Natural killer cell (primary cell): ENCODE data around the gene NR3C2. TPM values are rescaled to one million over a fixed set of nuclear protein-coding genes. Genes with fewer than 3 reads are reported as not detected.

Experiments
- ATAC-seq, 3 donors: fragments of 150-1000 bp in 2 of 3; fragments of 200-7000 bp in 1 of 3; cut with Tn5 transposase; 1 replicate in 1 of 3; 2 replicates in 2 of 3; pipeline ENCODE4 v1.10.0; 2021; ENCODE audit warnings: mild to moderate bottlenecking in 2 of 3, moderate library complexity in 2 of 3
- DNase-seq, 2 donors: peaks; one replicate each; pipeline versions ENCODE4 v3.0.0 to v3.0.0-alpha.2; 2013 to 2021; ENCODE audit warnings: mixed read lengths in 1 of 2
- H3K27ac ChIP-seq: one replicate; pipeline ENCODE4 v1.5.1; 2013; ENCODE audit warnings: mild to moderate bottlenecking, low read length
- H3K27me3 ChIP-seq: one replicate; pipeline ENCODE4 v1.6.1; 2013; ENCODE audit warnings: low read length; ENCODE audit not compliant: control insufficient read depth, insufficient read depth
- H3K36me3 ChIP-seq: one replicate; pipeline ENCODE4 v1.6.1; 2013; ENCODE audit warnings: low read length; ENCODE audit not compliant: control insufficient read depth, insufficient read depth
- H3K4me1 ChIP-seq: one replicate; pipeline ENCODE4 v1.6.1; 2013; ENCODE audit warnings: low read length; ENCODE audit not compliant: control insufficient read depth, insufficient read depth
- H3K4me3 ChIP-seq: one replicate; pipeline ENCODE4 v1.5.1; 2013; ENCODE audit warnings: low read length
- H3K9me3 ChIP-seq: one replicate; pipeline ENCODE4 v1.6.1; 2013; ENCODE audit warnings: low read length; ENCODE audit not compliant: control insufficient read depth, insufficient read depth
- H3K27ac Mint-ChIP-seq, 2 donors: one replicate each; pipeline ENCODE4 v1.8.0; 2022; ENCODE audit warnings: mild to moderate bottlenecking in 2 of 2, mixed read lengths in 2 of 2, moderate library complexity in 1 of 2
- H3K27me3 Mint-ChIP-seq, 2 donors: one replicate each; pipeline ENCODE4 v1.8.0; 2022; ENCODE audit warnings: low read depth in 2 of 2, mixed read lengths in 2 of 2
- H3K36me3 Mint-ChIP-seq: one replicate; pipeline ENCODE4 v1.8.0; 2022; ENCODE audit warnings: mixed read lengths
- H3K4me1 Mint-ChIP-seq, 2 donors: one replicate each; pipeline ENCODE4 v1.8.0; 2022; ENCODE audit warnings: mixed read lengths in 2 of 2
- H3K4me3 Mint-ChIP-seq: one replicate; pipeline ENCODE4 v1.8.0; 2022; ENCODE audit warnings: mild to moderate bottlenecking, moderate library complexity, mixed read lengths
- H3K9me3 Mint-ChIP-seq, 2 donors: one replicate each; pipeline ENCODE4 v1.8.0; 2022; ENCODE audit warnings: mixed read lengths in 2 of 2
- WGBS: methylation state at CpG from one replicate; pipeline ENCODE4 v1.1.7; 2013; ENCODE audit warnings: missing lambda C conversion rate; ENCODE audit not compliant: insufficient coverage; 5-methylcytosine and 5-hydroxymethylcytosine counted together
- intact Hi-C: fragments of 100-400 bp; cut with micrococcal nuclease; formaldehyde crosslinking; loops from one replicate; pipeline ENCODE4 v1.14.2; 2022
- total RNA-seq, 4 donors: library from RNA; stranded (reverse); fragments of 120-200 nt in 1 of 4; gene quantifications; one replicate each; pipeline versions ENCODE4 v1.2.3 to v1.2.4, GENCODE V29; 2013 to 2022
- TF ChIP-seq, protein P1 (sequence below): fragments of 200-600 bp; IDR thresholded peaks from one replicate; pipeline ENCODE4 v1.8.0; 2022; ENCODE audit warnings: antibody characterized with exemption

NR3C2 gene
- total RNA-seq, 3 donors from 2014 or later (not counting 1 experiment from before 2014, with no cell fraction given) = 4.2 to 8.6 (median 6.3) TPM

DNA sequence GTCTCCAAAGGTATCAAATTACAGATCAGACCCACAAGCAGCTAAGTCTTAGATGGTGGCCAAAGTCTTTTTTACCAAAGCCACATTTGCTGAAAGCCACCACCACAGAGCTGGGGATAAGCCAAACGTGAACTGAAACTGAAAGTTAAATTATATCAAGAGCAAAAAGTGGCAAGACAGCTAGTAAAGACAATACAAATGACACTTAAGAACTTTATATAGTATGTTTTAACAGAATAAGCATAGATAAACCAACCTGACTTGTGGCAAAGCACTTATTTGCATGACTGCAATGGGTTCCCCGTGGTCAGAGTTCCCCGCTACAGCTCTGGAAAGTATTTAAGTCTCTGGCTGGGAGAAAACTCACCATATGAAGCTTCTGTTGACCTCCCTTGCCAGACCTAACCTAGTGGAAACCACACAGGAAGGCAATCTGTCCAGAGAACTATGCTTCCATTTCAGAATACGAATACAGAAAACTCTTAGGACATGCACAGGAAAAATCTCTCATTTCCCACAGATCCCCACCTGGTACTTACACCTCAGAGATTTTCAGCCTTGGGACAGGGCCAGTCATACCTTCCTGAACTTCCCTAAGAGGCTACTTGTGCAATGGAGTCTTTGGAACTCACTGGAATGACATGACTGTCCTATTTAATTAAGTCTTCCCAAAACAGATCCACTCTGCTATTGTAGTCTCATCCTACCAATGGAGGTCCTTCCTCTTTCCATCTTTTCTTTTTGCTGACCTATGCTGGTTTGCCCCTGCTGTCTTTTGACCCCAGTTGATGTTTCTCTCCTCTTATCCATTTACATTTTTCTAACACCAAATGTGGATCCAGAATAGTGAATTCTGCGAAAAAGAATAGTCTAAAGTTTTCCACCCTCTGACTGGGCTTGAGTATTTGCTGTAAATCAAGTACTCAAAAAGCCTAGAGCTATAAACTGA lies 225.1 kb downstream of the NR3C2 start:
- peaks cover 14% of the 10 kb centered on the region for H3K4me1 ChIP-seq
- H3K4me3 Mint-ChIP-seq = peak overlapping the region; percentile 76
- H3K27ac Mint-ChIP-seq = peak overlapping the region; percentile 76 to 80
- H3K27me3 ChIP-seq = no peaks in the 10 kb centered on the region
- no peaks in the 10 kb centered on the region for H3K9me3 ChIP-seq
- H3K27ac ChIP-seq = peak overlapping the region; percentile 67
- intact Hi-C loops = no loop called here
- no peaks in the 10 kb centered on the region for H3K36me3 Mint-ChIP-seq
- TF ChIP-seq, protein P1, sequence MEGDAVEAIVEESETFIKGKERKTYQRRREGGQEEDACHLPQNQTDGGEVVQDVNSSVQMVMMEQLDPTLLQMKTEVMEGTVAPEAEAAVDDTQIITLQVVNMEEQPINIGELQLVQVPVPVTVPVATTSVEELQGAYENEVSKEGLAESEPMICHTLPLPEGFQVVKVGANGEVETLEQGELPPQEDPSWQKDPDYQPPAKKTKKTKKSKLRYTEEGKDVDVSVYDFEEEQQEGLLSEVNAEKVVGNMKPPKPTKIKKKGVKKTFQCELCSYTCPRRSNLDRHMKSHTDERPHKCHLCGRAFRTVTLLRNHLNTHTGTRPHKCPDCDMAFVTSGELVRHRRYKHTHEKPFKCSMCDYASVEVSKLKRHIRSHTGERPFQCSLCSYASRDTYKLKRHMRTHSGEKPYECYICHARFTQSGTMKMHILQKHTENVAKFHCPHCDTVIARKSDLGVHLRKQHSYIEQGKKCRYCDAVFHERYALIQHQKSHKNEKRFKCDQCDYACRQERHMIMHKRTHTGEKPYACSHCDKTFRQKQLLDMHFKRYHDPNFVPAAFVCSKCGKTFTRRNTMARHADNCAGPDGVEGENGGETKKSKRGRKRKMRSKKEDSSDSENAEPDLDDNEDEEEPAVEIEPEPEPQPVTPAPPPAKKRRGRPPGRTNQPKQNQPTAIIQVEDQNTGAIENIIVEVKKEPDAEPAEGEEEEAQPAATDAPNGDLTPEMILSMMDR = no peak
- H3K27me3 Mint-ChIP-seq = no peaks in the 10 kb centered on the region
- H3K36me3 ChIP-seq = no peaks in the 10 kb centered on the region
- peak in 1 of 2 donors; percentile 60 for DNase-seq
- peak; percentile 72 to 88 (median 78) for ATAC-seq
- 23% methylated on average over 4 of the region's 5 CpGs for WGBS
- H3K9me3 Mint-ChIP-seq = peaks cover 0 to 2% of the 10 kb centered on the region in 2 donors
- peaks cover 25% of the 10 kb centered on the region in 2 donors for H3K4me1 Mint-ChIP-seq
- H3K4me3 ChIP-seq = peak overlapping the region; percentile 29

DNA sequence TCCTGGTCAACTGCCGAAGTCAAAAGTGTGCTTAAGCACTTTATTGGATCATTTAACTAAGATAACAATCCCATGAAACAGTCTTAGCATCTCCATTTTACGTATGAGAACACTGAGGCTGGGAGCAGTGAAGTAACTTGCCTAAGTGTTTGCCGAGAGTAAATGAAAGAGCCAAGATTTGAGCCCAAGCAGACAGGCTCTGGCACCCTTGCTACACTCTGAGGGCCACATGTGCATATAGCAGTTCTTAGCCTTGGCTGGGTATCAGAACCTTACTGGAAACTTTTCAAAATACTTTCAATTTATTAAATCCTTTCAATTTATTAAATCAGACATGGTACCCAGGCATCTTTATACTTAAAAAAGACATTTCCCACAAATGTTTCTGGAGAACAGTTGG lies 225.9 kb downstream of the NR3C2 start:
- H3K27me3 ChIP-seq = no peaks in the 10 kb centered on the region
- intact Hi-C loops = no loop called here
- Mint-ChIP-seq H3K36me3 (no peaks in the 10 kb centered on the region), H3K4me1 (peaks cover 25% of the 10 kb centered on the region in 2 donors), H3K27ac (peak overlapping the region; percentile 76 to 80), H3K4me3 (peak overlapping the region; percentile 76), H3K9me3 (peaks cover 0 to 2% of the 10 kb centered on the region in 2 donors), H3K27me3 (no peaks in the 10 kb centered on the region)
- H3K27ac ChIP-seq = peak overlapping the region; percentile 67
- H3K4me3 ChIP-seq = no peak overlapping the region
- DNase-seq (no peak), ATAC-seq (peak in 1 of 3 donors; percentile 19)
- TF ChIP-seq, protein P1 = no peak
- 82% methylated on average over 3 of the region's 3 CpGs for WGBS
- H3K36me3 ChIP-seq = no peaks in the 10 kb centered on the region
- H3K9me3 ChIP-seq = no peaks in the 10 kb centered on the region
- H3K4me1 ChIP-seq = peaks cover 14% of the 10 kb centered on the region

DNA sequence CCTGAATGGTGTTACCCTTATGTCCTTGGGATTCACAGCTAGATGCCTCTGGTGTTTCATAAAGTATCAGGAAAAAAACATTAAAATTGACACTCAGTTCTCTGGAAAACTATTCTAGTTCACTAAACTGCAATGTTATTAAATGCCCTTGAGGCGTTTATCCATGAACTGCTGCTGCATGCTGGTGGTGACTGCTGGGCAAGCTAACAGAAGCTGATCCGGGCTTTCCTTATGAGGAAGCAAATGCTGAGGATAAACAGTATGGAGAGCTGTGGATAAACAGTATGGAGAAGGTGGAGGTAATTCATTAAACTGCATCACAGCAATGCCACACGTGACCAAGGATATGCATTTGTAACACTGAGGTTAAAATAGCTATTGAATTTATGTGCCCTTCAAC lies 227.0 kb downstream of the NR3C2 start:
- 97% methylated on average over 3 of the region's 3 CpGs for WGBS
- Histone ChIP-seq H3K4me3 (no peak overlapping the region), H3K27ac (no peak overlapping the region), H3K9me3 (no peaks in the 10 kb centered on the region), H3K4me1 (peaks cover 14% of the 10 kb centered on the region), H3K27me3 (no peaks in the 10 kb centered on the region), H3K36me3 (no peaks in the 10 kb centered on the region)
- intact Hi-C loops = no loop called here
- TF ChIP-seq, protein P1 = no peak
- H3K36me3 Mint-ChIP-seq = no peaks in the 10 kb centered on the region
- no peaks in the 10 kb centered on the region for H3K27me3 Mint-ChIP-seq
- peaks cover 0 to 2% of the 10 kb centered on the region in 2 donors for H3K9me3 Mint-ChIP-seq
- H3K4me1 Mint-ChIP-seq = peaks cover 25% of the 10 kb centered on the region in 2 donors
- no peak overlapping the region for H3K27ac Mint-ChIP-seq
- no peak for DNase-seq
- no peak overlapping the region for H3K4me3 Mint-ChIP-seq
- ATAC-seq = no peak
